Neutrophil (primary cell): ENCODE results near the gene SOX15.

Experiments
- H3K27ac ChIP-seq: fragments of 200-600 bp; sonication (generic); 2 replicates; pipeline ENCODE4 v1.5.1; 2016; ENCODE audit warnings: mild to moderate bottlenecking, moderate library complexity
- H3K27me3 ChIP-seq: fragments of 200-600 bp; sonication (generic); 2 replicates; pipeline ENCODE4 v1.6.0; 2016; ENCODE audit warnings: mild to moderate bottlenecking
- H3K36me3 ChIP-seq: fragments of 200-600 bp; sonication (generic); 2 replicates; pipeline ENCODE4 v1.5.1; 2017
- H3K4me1 ChIP-seq, 2 experiments: fragments of 200-600 bp in 1 of 2; sonication (generic) in 1 of 2; 1 replicate in 1 of 2; 2 replicates in 1 of 2; pipeline versions ENCODE4 v1.5.1 to v1.6.1; 2013 to 2016; ENCODE audit warnings: low read depth in 1 of 2, low read length in 1 of 2, mild to moderate bottlenecking in 1 of 2, moderate library complexity in 1 of 2; ENCODE audit not compliant: control insufficient read depth in 1 of 2, insufficient read depth in 1 of 2
- H3K4me3 ChIP-seq, 2 experiments: fragments of 200-600 bp in 1 of 2; sonication (generic) in 1 of 2; 1 replicate in 1 of 2; 2 replicates in 1 of 2; pipeline ENCODE4 v1.5.1; 2013 to 2016; ENCODE audit warnings: low read depth in 1 of 2, low read length in 1 of 2, mild to moderate bottlenecking in 1 of 2, moderate library complexity in 1 of 2
- H3K9me3 ChIP-seq: fragments of 200-600 bp; sonication (generic); 2 replicates; pipeline ENCODE4 v1.5.1; 2016
- CTCF ChIP-seq: fragments of 200-600 bp; sonication (generic); IDR thresholded peaks from 2 replicates; pipeline ENCODE4 v1.5.1; 2016; ENCODE audit warnings: antibody characterized with exemption

The SOX15 gene

GRCh38 chr17:7563115-7563869, 26.6 kb downstream of the SOX15 start:
- TF ChIP-seq CTCF, result no peak
- Histone ChIP-seq H3K4me3 (no peak overlapping the region), H3K4me1 (peaks cover 43 to 46% of the 10 kb centered on the region in 2 experiments), H3K9me3 (no peaks in the 10 kb centered on the region), H3K36me3 (peaks cover 44% of the 10 kb centered on the region), H3K27me3 (no peaks in the 10 kb centered on the region), H3K27ac (no peak overlapping the region)

GRCh38 chr17:7562208-7562605, 27.7 kb downstream of the SOX15 start:
- Histone ChIP-seq H3K4me1 (peaks cover 54 to 57% of the 10 kb centered on the region in 2 experiments), H3K36me3 (peaks cover 39% of the 10 kb centered on the region), H3K4me3 (peak overlapping the region; percentile 67 to 88), H3K27ac (peak overlapping the region; percentile 92), H3K27me3 (no peaks in the 10 kb centered on the region), H3K9me3 (no peaks in the 10 kb centered on the region)
- no peak for TF ChIP-seq CTCF

GRCh38 chr17:7561589-7562207, 28.2 kb downstream of the SOX15 start, which contains the start of gene SENP3:
TSS of gene SENP3 (plus strand) at chr17:7561919. CDS start at chr17:7563077, 1,158 bp downstream.
- Histone ChIP-seq H3K4me1 (peaks cover 55 to 61% of the 10 kb centered on the region in 2 experiments), H3K27me3 (no peaks in the 10 kb centered on the region), H3K36me3 (peaks cover 34% of the 10 kb centered on the region), H3K27ac (peak within 1 kb of the TSS; percentile 92), H3K4me3 (peak within 1 kb of the TSS; percentile 67 to 88), H3K9me3 (no peaks in the 10 kb centered on the region)
- peak; percentile 65 for TF ChIP-seq CTCF

GRCh38 chr17:7561028-7561575, 28.8 kb downstream of the SOX15 start:
- TF ChIP-seq CTCF, result peak; percentile 91
- Histone ChIP-seq H3K27me3 (no peaks in the 10 kb centered on the region), H3K4me1 (peaks cover 55 to 61% of the 10 kb centered on the region in 2 experiments), H3K9me3 (no peaks in the 10 kb centered on the region), H3K4me3 (peak overlapping the region; percentile 67 to 88), H3K27ac (peak overlapping the region; percentile 92), H3K36me3 (peaks cover 34% of the 10 kb centered on the region)

- Histone ChIP-seq H3K27ac (peak overlapping the region; percentile 92), H3K4me3 (peak overlapping the region; percentile 80 to 88), H3K9me3 (no peaks in the 10 kb centered on the region), H3K36me3 (peaks cover 31% of the 10 kb centered on the region), H3K27me3 (no peaks in the 10 kb centered on the region), H3K4me1 (peaks cover 55 to 61% of the 10 kb centered on the region in 2 experiments)
- peak; percentile 79 for TF ChIP-seq CTCF
Observed at GRCh38 chr17:7560172-7561027, 29.5 kb downstream of the SOX15 start.
